Spleen (tissue), 11 donors: ENCODE results near the gene DISC1. TPM values are rescaled to one million over a fixed set of nuclear protein-coding genes. Genes with fewer than 3 reads are reported as not detected.

Experiments used
- DNase-seq: peaks from one replicate; pipeline ENCODE4 v3.0.0-alpha.2; 2020
- H3K27ac ChIP-seq, 8 donors: fragments of 200-600 bp; sonication (generic) in 7 of 8; 1 replicate in 4 of 8; 2 replicates in 4 of 8; pipeline versions ENCODE4 v1.5.0 to v1.8.0; 2016 to 2021; ENCODE audit warnings: inconsistent platforms in 4 of 8, mild to moderate bottlenecking in 4 of 8, moderate library complexity in 1 of 8
- H3K27me3 ChIP-seq, 7 donors: fragments of 200-600 bp; sonication (generic) in 6 of 7; replicated peaks in 1 of 7; 1 replicate in 4 of 7; 2 replicates in 3 of 7; pipeline versions ENCODE4 v1.5.0 to v1.8.0; 2016 to 2021; ENCODE audit warnings: inconsistent platforms in 3 of 7, mild to moderate bottlenecking in 1 of 7
- H3K36me3 ChIP-seq, 6 donors: fragments of 200-600 bp; sonication (generic) in 5 of 6; 1 replicate in 4 of 6; 2 replicates in 2 of 6; pipeline versions ENCODE4 v1.5.0 to v1.8.0; 2016 to 2021; ENCODE audit warnings: inconsistent platforms in 2 of 6
- H3K4me1 ChIP-seq, 6 donors: fragments of 200-600 bp; sonication (generic) in 5 of 6; 1 replicate in 3 of 6; 2 replicates in 3 of 6; pipeline versions ENCODE4 v1.5.0 to v1.8.0; 2016 to 2021; ENCODE audit warnings: inconsistent platforms in 3 of 6
- H3K4me3 ChIP-seq, 8 donors: fragments of 200-600 bp; sonication (generic) in 7 of 8; 1 replicate in 4 of 8; 2 replicates in 4 of 8; pipeline versions ENCODE4 v1.5.0 to v1.8.0; 2016 to 2021; ENCODE audit warnings: inconsistent platforms in 4 of 8, mild to moderate bottlenecking in 4 of 8, moderate library complexity in 2 of 8
- H3K9me3 ChIP-seq, 8 donors: fragments of 200-600 bp; sonication (generic) in 7 of 8; 1 replicate in 4 of 8; 2 replicates in 4 of 8; pipeline versions ENCODE4 v1.5.0 to v1.8.0; 2016 to 2021; ENCODE audit warnings: inconsistent platforms in 4 of 8
- CTCF ChIP-seq, 11 experiments: fragments of 200-600 bp in 7 of 11; fragments of 450-650 bp in 4 of 11; sonication (generic) in 4 of 11; IDR thresholded peaks in 8 of 11; conservative IDR thresholded peaks in 3 of 11; 1 replicate in 7 of 11; 2 replicates in 4 of 11; pipeline versions ENCODE4 v1.4.0 to v1.8.0; 2016 to 2021; ENCODE audit warnings: antibody characterized with exemption in 11 of 11, inconsistent platforms in 4 of 11, mild to moderate bottlenecking in 1 of 11
- POLR2A ChIP-seq, 3 donors: fragments of 450-650 bp; IDR thresholded peaks; one replicate each; pipeline ENCODE4 v1.5.1; 2017; ENCODE audit warnings: antibody characterized with exemption in 3 of 3, mild to moderate bottlenecking in 1 of 3
- POLR2AphosphoS5 ChIP-seq, 3 donors: sonication (generic); formaldehyde crosslinking; IDR thresholded peaks; one replicate each; pipeline ENCODE4 v1.5.1; 2017; ENCODE audit warnings: antibody characterized with exemption in 3 of 3
- WGBS, 5 donors: extraction: QIAGEN DNeasy Blood & Tissue Kit in 3 of 5; methylation state at CpG; one replicate each; pipeline versions ENCODE4 v1.1.5 to v1.1.7; 2013 to 2018; 5-methylcytosine and 5-hydroxymethylcytosine counted together
- intact Hi-C: fragments of 100-400 bp; cut with DNase I; formaldehyde crosslinking; loops from one replicate; pipeline ENCODE4 v1.15.0; 2023; ENCODE audit warnings: low total_unique reads
- polyA plus RNA-seq, 3 donors: library from polyadenylated mRNA; stranded (reverse); fragments of 200-250 nt; gene quantifications; one replicate each; pipeline ENCODE4 v1.2.1, GENCODE V29; 2013
- total RNA-seq, 7 donors: library from RNA; depleted of rRNA in 3 of 7; stranded (reverse); fragments of >200 nt in 3 of 7; fragmentation: NEBNext Ultra II Directional in 4 of 7; extraction: Animal tissue kit (Norgen Biotek cat#: 25700) in 4 of 7; gene quantifications; one replicate each; pipeline versions ENCODE4 v1.1.0 to v1.2.1, GENCODE V29; 2016 to 2021
- donor health status: healthy with polysubstance abuse.
- donor health status: DM: no; HTN: no; CAD: no; lungs with moderate emphysema.
- donor health status: DM: no; HTN: no; CAD: no.
- donor health status: Bipolar disorder and iron deficiency.
- donor health status: healthy.
- donor health status: DM: no; HTN: no; CAD: no.
- donor health status: DM: yes; HTN: yes; CAD: no.

Gene DISC1
- total and polyA plus RNA-seq, 10 donors, result 0.89 to 36.4 (median 24.2) TPM

GRCh38 chr1:231949277-231950091, 322.9 kb downstream of the DISC1 start:
- Histone ChIP-seq H3K36me3 (peaks cover 0 to 2% (median 0%) of the 10 kb centered on the region in 6 donors), H3K27me3 (no peaks in the 10 kb centered on the region), H3K9me3 (peaks cover 0 to 10% (median 3%) of the 10 kb centered on the region in 8 donors), H3K27ac (no peak overlapping the region), H3K4me3 (no peak overlapping the region), H3K4me1 (no peaks in the 10 kb centered on the region)
- intact Hi-C loops, result no loop called here
- TF ChIP-seq POLR2A (IDR thresholded peaks at IDR 0.05) (no peak), CTCF (IDR thresholded peaks at IDR 0.05 in 8 of 11, conservative IDR thresholded peaks at IDR 0.05 in 3 of 11) (no peak), POLR2AphosphoS5 (IDR thresholded peaks at IDR 0.05) (no peak)
- no peak for DNase-seq
- WGBS, 5 donors, result 87 to 93% (median 91%) methylated on average over 8 of the region's 8 CpGs

- TF ChIP-seq POLR2AphosphoS5 (IDR thresholded peaks at IDR 0.05) (no peak), CTCF (IDR thresholded peaks at IDR 0.05 in 8 of 11, conservative IDR thresholded peaks at IDR 0.05 in 3 of 11) (no peak), POLR2A (IDR thresholded peaks at IDR 0.05) (no peak)
- H3K36me3 ChIP-seq, result no peaks in the 10 kb centered on the region
- peaks cover 0 to 10% (median 3%) of the 10 kb centered on the region in 8 donors for H3K9me3 ChIP-seq
- no peak overlapping the region for H3K4me3 ChIP-seq
- no peak for DNase-seq
- no peaks in the 10 kb centered on the region for H3K27me3 ChIP-seq
- intact Hi-C loops, result no loop called here
- WGBS, 5 donors, result 76 to 94% (median 92%) methylated on average over 6 of the region's 6 CpGs
- H3K27ac ChIP-seq, result no peak overlapping the region
- no peaks in the 10 kb centered on the region for H3K4me1 ChIP-seq
Measured at GRCh38 chr1:231950331-231951128, 323.9 kb downstream of the DISC1 start.

GRCh38 chr1:231951374-231951773, 324.8 kb downstream of the DISC1 start:
- no peaks in the 10 kb centered on the region for H3K4me1 ChIP-seq
- peaks cover 0 to 2% (median 0%) of the 10 kb centered on the region in 6 donors for H3K36me3 ChIP-seq
- WGBS, 5 donors, result 85 to 94% (median 89%) methylated on average over 3 of the region's 3 CpGs
- H3K27ac ChIP-seq, result no peak overlapping the region
- TF ChIP-seq POLR2A (IDR thresholded peaks at IDR 0.05) (no peak), CTCF (IDR thresholded peaks at IDR 0.05 in 8 of 11, conservative IDR thresholded peaks at IDR 0.05 in 3 of 11) (no peak), POLR2AphosphoS5 (IDR thresholded peaks at IDR 0.05) (no peak)
- no peak overlapping the region for H3K4me3 ChIP-seq
- H3K27me3 ChIP-seq, result no peaks in the 10 kb centered on the region
- no peak for DNase-seq
- intact Hi-C loops, result no loop called here
- H3K9me3 ChIP-seq, result peaks cover 0 to 11% (median 4%) of the 10 kb centered on the region in 8 donors

- Histone ChIP-seq H3K9me3 (peaks cover 0 to 18% (median 7%) of the 10 kb centered on the region in 8 donors), H3K27me3 (no peaks in the 10 kb centered on the region), H3K36me3 (peaks cover 0 to 7% (median 0%) of the 10 kb centered on the region in 6 donors), H3K27ac (no peak overlapping the region), H3K4me1 (no peaks in the 10 kb centered on the region), H3K4me3 (no peak overlapping the region)
- TF ChIP-seq POLR2AphosphoS5 (IDR thresholded peaks at IDR 0.05) (no peak), CTCF (IDR thresholded peaks at IDR 0.05 in 8 of 11, conservative IDR thresholded peaks at IDR 0.05 in 3 of 11) (no peak), POLR2A (IDR thresholded peaks at IDR 0.05) (no peak)
- no peak for DNase-seq
- WGBS, 5 donors, result 76 to 89% (median 79%) methylated on average over 1 of the region's 1 CpG
- intact Hi-C loops, result no loop called here
Measured at GRCh38 chr1:231952154-231952553, 325.6 kb downstream of the DISC1 start.
